Measurements from ENCODE around the gene GPR84.

- TF ChIP-seq CTCF (IDR thresholded peaks at IDR 0.05; ENCODE audit: insufficient read depth, low read depth, low read length) (no peak), EZH2 (IDR thresholded peaks at IDR 0.05; ENCODE audit: insufficient read depth, low read length) (no peak)
These were observed 33.8 kb downstream of the GPR84 start for GRCh38 chr12:54330442-54330841.
